Mesenchymal stem cell (in vitro differentiated cells and primary cell): ENCODE data around the gene CD300LD.

Experiments
- DNase-seq: peaks from one replicate; pipeline ENCODE4 v3.0.0-alpha.2; 2013
- H2AFZ ChIP-seq: one replicate; pipeline ENCODE4 v1.6.1; 2013; ENCODE audit warnings: low read depth, mild to moderate bottlenecking, control low read depth, inconsistent platforms, low read length, moderate library complexity
- H2AK5ac ChIP-seq: 2 replicates; pipeline ENCODE4 v1.6.1; 2013; ENCODE audit warnings: low read length, moderate library complexity, mild to moderate bottlenecking, inconsistent platforms; ENCODE audit not compliant: severe bottlenecking
- H2BK120ac ChIP-seq: one replicate; pipeline ENCODE4 v1.6.1; 2013; ENCODE audit warnings: low read depth, mild to moderate bottlenecking, inconsistent platforms, low read length, moderate library complexity
- H2BK12ac ChIP-seq, 2 experiments: one replicate each; pipeline ENCODE4 v1.6.1; 2013; ENCODE audit warnings: inconsistent platforms in 2 of 2, low read length in 2 of 2, mild to moderate bottlenecking in 2 of 2, moderate library complexity in 2 of 2, control low read depth in 1 of 2
- H2BK15ac ChIP-seq: one replicate; pipeline ENCODE4 v1.6.1; 2013; ENCODE audit warnings: mild to moderate bottlenecking, low read depth, inconsistent platforms; ENCODE audit not compliant: poor library complexity, severe bottlenecking
- H2BK5ac ChIP-seq: 2 replicates; pipeline ENCODE4 v1.6.1; 2013; ENCODE audit warnings: low read depth, mild to moderate bottlenecking, low read length, control low read depth, inconsistent platforms; ENCODE audit not compliant: poor library complexity, severe bottlenecking
- H3K14ac ChIP-seq, 2 experiments: one replicate each; pipeline ENCODE4 v1.6.1; 2013; ENCODE audit warnings: inconsistent platforms in 2 of 2, low read length in 2 of 2, control low read depth in 1 of 2, mild to moderate bottlenecking in 1 of 2, moderate library complexity in 1 of 2
- H3K18ac ChIP-seq, 2 experiments: one replicate each; pipeline ENCODE4 v1.6.1; 2013; ENCODE audit warnings: inconsistent platforms in 2 of 2, low read length in 2 of 2, control low read depth in 1 of 2, low read depth in 1 of 2, mild to moderate bottlenecking in 1 of 2
- H3K23ac ChIP-seq, 2 experiments: one replicate each; pipeline ENCODE4 v1.6.1; 2013; ENCODE audit warnings: inconsistent platforms in 2 of 2, low read length in 2 of 2, mild to moderate bottlenecking in 2 of 2, moderate library complexity in 2 of 2, control low read depth in 1 of 2
- H3K27ac ChIP-seq: 2 replicates; pipeline ENCODE4 v1.5.1; 2013; ENCODE audit warnings: mild to moderate bottlenecking, moderate library complexity, low read length, control low read depth, inconsistent platforms; ENCODE audit not compliant: poor library complexity, severe bottlenecking
- H3K27me3 ChIP-seq, 2 experiments: 2 replicates each; pipeline versions ENCODE4 v1.6.1 to v1.7.0; 2013; ENCODE audit warnings: low read length in 2 of 2, mild to moderate bottlenecking in 2 of 2, moderate library complexity in 2 of 2, control low read depth in 1 of 2, inconsistent platforms in 1 of 2; ENCODE audit not compliant: control insufficient read depth in 1 of 2, insufficient read depth in 1 of 2
- H3K36me3 ChIP-seq, 2 experiments: 2 replicates each; pipeline versions ENCODE4 v1.6.1 to v1.7.0; 2013; ENCODE audit warnings: low read length in 2 of 2, control low read depth in 1 of 2, inconsistent platforms in 1 of 2, low read depth in 1 of 2, mild to moderate bottlenecking in 1 of 2; ENCODE audit not compliant: insufficient read depth in 2 of 2, control insufficient read depth in 1 of 2
- H3K4ac ChIP-seq, 2 experiments: one replicate each; pipeline ENCODE4 v1.6.1; 2013; ENCODE audit warnings: inconsistent platforms in 2 of 2, low read length in 2 of 2, mild to moderate bottlenecking in 2 of 2, moderate library complexity in 2 of 2, control low read depth in 1 of 2, low read depth in 1 of 2
- H3K4me1 ChIP-seq: 2 replicates; pipeline ENCODE4 v1.6.1; 2013; ENCODE audit warnings: low read depth, low read length, control low read depth; ENCODE audit not compliant: control insufficient read depth, insufficient read depth
- H3K4me2 ChIP-seq: 2 replicates; pipeline ENCODE4 v1.6.1; 2013; ENCODE audit warnings: low read length, mild to moderate bottlenecking, inconsistent platforms; ENCODE audit not compliant: poor library complexity, severe bottlenecking
- H3K4me3 ChIP-seq, 2 experiments: 2 replicates each; pipeline versions ENCODE4 v1.5.1 to v1.7.0; 2013; ENCODE audit warnings: low read length in 2 of 2, mild to moderate bottlenecking in 2 of 2, control low read depth in 1 of 2, low read depth in 1 of 2; ENCODE audit not compliant: insufficient read depth in 1 of 2
- H3K79me1 ChIP-seq: replicated peaks from 2 replicates; pipeline ENCODE4 v1.6.1; 2013; ENCODE audit warnings: mild to moderate bottlenecking, control low read depth, low read length, inconsistent platforms; ENCODE audit not compliant: poor library complexity, severe bottlenecking
- H3K9ac ChIP-seq: 2 replicates; pipeline ENCODE4 v1.7.0; 2013; ENCODE audit warnings: mild to moderate bottlenecking, low read length, moderate library complexity
- H3K9me3 ChIP-seq: 2 replicates; pipeline ENCODE4 v1.7.0; 2013; ENCODE audit warnings: mild to moderate bottlenecking, low read length; ENCODE audit not compliant: control insufficient read depth
- H4K8ac ChIP-seq: one replicate; pipeline ENCODE4 v1.6.1; 2013; ENCODE audit warnings: inconsistent platforms, mild to moderate bottlenecking, low read length, moderate library complexity
- H4K91ac ChIP-seq: one replicate; pipeline ENCODE4 v1.6.1; 2013; ENCODE audit warnings: mild to moderate bottlenecking, low read length, inconsistent platforms
- WGBS: methylation state at CpG from one replicate; pipeline ENCODE4 v1.1.7; 2013; ENCODE audit warnings: mixed read lengths; 5-methylcytosine and 5-hydroxymethylcytosine counted together

CD300LD gene

GRCh38 chr17:74599448-74599939 lies 7.4 kb upstream of the CD300LD start:
- H2BK12ac ChIP-seq = no peak overlapping the region
- H3K27ac ChIP-seq = no peak overlapping the region
- H3K14ac ChIP-seq = no peak overlapping the region
- no peak overlapping the region for H2BK15ac ChIP-seq
- H2BK5ac ChIP-seq = no peak overlapping the region
- H2AFZ ChIP-seq = no peak overlapping the region
- WGBS = 67% methylated on average over 8 of the region's 10 CpGs
- H3K4me3 ChIP-seq = no peak overlapping the region
- H3K4me2 ChIP-seq = no peak overlapping the region
- H3K27me3 ChIP-seq = peaks cover 41 to 90% of the 10 kb centered on the region in 2 experiments
- no peaks in the 10 kb centered on the region for H3K9me3 ChIP-seq
- no peak overlapping the region for H4K91ac ChIP-seq
- no peak for DNase-seq
- H3K18ac ChIP-seq = no peak overlapping the region
- H3K4me1 ChIP-seq = no peaks in the 10 kb centered on the region
- no peak overlapping the region for H2AK5ac ChIP-seq
- H3K23ac ChIP-seq = no peak overlapping the region
- H4K8ac ChIP-seq = no peak overlapping the region
- no peak overlapping the region for H2BK120ac ChIP-seq
- no peaks in the 10 kb centered on the region for H3K36me3 ChIP-seq
- H3K4ac ChIP-seq = no peak overlapping the region
- H3K79me1 ChIP-seq = no peaks in the 10 kb centered on the region
- H3K9ac ChIP-seq = no peak overlapping the region

GRCh38 chr17:74599023-74599399 lies 6.9 kb upstream of the CD300LD start:
- Histone ChIP-seq H3K27ac (no peak overlapping the region), H3K9ac (no peak overlapping the region), H2BK120ac (no peak overlapping the region), H3K9me3 (no peaks in the 10 kb centered on the region), H3K4me1 (no peaks in the 10 kb centered on the region), H3K79me1 (no peaks in the 10 kb centered on the region), H4K91ac (no peak overlapping the region), H3K23ac (no peak overlapping the region), H3K14ac (no peak overlapping the region), H3K4me2 (no peak overlapping the region), H4K8ac (no peak overlapping the region), H2AFZ (no peak overlapping the region), H2AK5ac (no peak overlapping the region), H3K4me3 (no peak overlapping the region), H2BK5ac (no peak overlapping the region), H3K4ac (no peak overlapping the region), H2BK12ac (no peak overlapping the region), H3K27me3 (peaks cover 40 to 86% of the 10 kb centered on the region in 2 experiments), H3K18ac (no peak overlapping the region), H2BK15ac (no peak overlapping the region), H3K36me3 (no peaks in the 10 kb centered on the region)
- 19% methylated on average over 2 of the region's 3 CpGs for whole genome bisulfite sequencing
- DNase-seq = no peak

- H3K9ac ChIP-seq = no peak overlapping the region
- H3K79me1 ChIP-seq = no peaks in the 10 kb centered on the region
- H3K18ac ChIP-seq = no peak overlapping the region
- no peak for DNase-seq
- 84% methylated on average over 3 of the region's 4 CpGs for WGBS
- H3K27ac ChIP-seq = no peak overlapping the region
- H4K91ac ChIP-seq = no peak overlapping the region
- H3K14ac ChIP-seq = no peak overlapping the region
- no peak overlapping the region for H3K4ac ChIP-seq
- no peak overlapping the region for H2AFZ ChIP-seq
- H3K36me3 ChIP-seq = no peaks in the 10 kb centered on the region
- no peak overlapping the region for H2BK5ac ChIP-seq
- no peak overlapping the region for H2BK120ac ChIP-seq
- H2AK5ac ChIP-seq = no peak overlapping the region
- H2BK15ac ChIP-seq = no peak overlapping the region
- H3K4me2 ChIP-seq = no peak overlapping the region
- no peak overlapping the region for H3K4me3 ChIP-seq
- H3K4me1 ChIP-seq = no peaks in the 10 kb centered on the region
- no peak overlapping the region for H4K8ac ChIP-seq
- H3K23ac ChIP-seq = no peak overlapping the region
- no peaks in the 10 kb centered on the region for H3K9me3 ChIP-seq
- peaks cover 35 to 84% of the 10 kb centered on the region in 2 experiments for H3K27me3 ChIP-seq
- no peak overlapping the region for H2BK12ac ChIP-seq
These were observed 6.4 kb upstream of the CD300LD start for GRCh38 chr17:74598346-74599022.

GRCh38 chr17:74597069-74597790 lies 5.1 kb upstream of the CD300LD start:
- no peak overlapping the region for H3K9ac ChIP-seq
- no peak overlapping the region for H3K23ac ChIP-seq
- no peak overlapping the region for H4K8ac ChIP-seq
- H3K4me3 ChIP-seq = no peak overlapping the region
- no peaks in the 10 kb centered on the region for H3K36me3 ChIP-seq
- no peak overlapping the region for H4K91ac ChIP-seq
- no peak overlapping the region for H2BK15ac ChIP-seq
- no peak overlapping the region for H3K18ac ChIP-seq
- no peak overlapping the region for H3K4me2 ChIP-seq
- peaks cover 23 to 75% of the 10 kb centered on the region in 2 experiments for H3K27me3 ChIP-seq
- H3K4ac ChIP-seq = no peak overlapping the region
- no peak overlapping the region for H3K14ac ChIP-seq
- no peak overlapping the region for H2AK5ac ChIP-seq
- 70% methylated on average over 8 of the region's 8 CpGs for WGBS
- peaks cover 3% of the 10 kb centered on the region for H3K4me1 ChIP-seq
- no peak overlapping the region for H3K27ac ChIP-seq
- no peak overlapping the region for H2BK12ac ChIP-seq
- DNase-seq = no peak
- no peak overlapping the region for H2BK5ac ChIP-seq
- no peaks in the 10 kb centered on the region for H3K9me3 ChIP-seq
- no peak overlapping the region for H2BK120ac ChIP-seq
- no peak overlapping the region for H2AFZ ChIP-seq
- no peaks in the 10 kb centered on the region for H3K79me1 ChIP-seq
